H1 (cell line): Measurements from ENCODE around the gene SH3BP5. TPM values are rescaled to one million over a fixed set of nuclear protein-coding genes. Genes with fewer than 3 reads are reported as not detected.

Experiments
- CTBP2 ChIP-seq: IDR thresholded peaks from 2 replicates; pipeline ENCODE4 v1.7.0; 2011; ENCODE audit warnings: borderline replicate concordance, mild to moderate bottlenecking, moderate library complexity, mixed read lengths, low read length; ENCODE audit not compliant: insufficient read depth, insufficient read length
- polyA plus RNA-seq, 7 experiments: library from polyadenylated mRNA; depleted of rRNA in 3 of 7; stranded (reverse) in 5 of 7; unstranded in 2 of 7; fragments of >200 nt in 5 of 7; fragments of 200-250 nt in 2 of 7; gene quantifications; 1 replicate in 5 of 7; 2 replicates in 1 of 7; 4 replicates in 1 of 7; pipeline versions ENCODE4 v1.2.1 to v1.2.3, GENCODE V29; 2011 to 2013; ENCODE audit warnings: missing spikeins in 2 of 7, mixed read lengths in 2 of 7
- total RNA-seq: library from RNA; stranded (reverse); fragmentation: NEBNext Ultra II Directional; extraction: Animal tissue kit (Norgen Biotek cat#: 25700); gene quantifications from 2 replicates; pipeline ENCODE4 v1.2.1, GENCODE V29; 2021

The SH3BP5 gene
- total and polyA plus RNA-seq, 2 of the 8 experiments (the other 6 are each of a cell fraction or from before 2014, with no cell fraction given) = 7.1 to 9.7 TPM

DNA sequence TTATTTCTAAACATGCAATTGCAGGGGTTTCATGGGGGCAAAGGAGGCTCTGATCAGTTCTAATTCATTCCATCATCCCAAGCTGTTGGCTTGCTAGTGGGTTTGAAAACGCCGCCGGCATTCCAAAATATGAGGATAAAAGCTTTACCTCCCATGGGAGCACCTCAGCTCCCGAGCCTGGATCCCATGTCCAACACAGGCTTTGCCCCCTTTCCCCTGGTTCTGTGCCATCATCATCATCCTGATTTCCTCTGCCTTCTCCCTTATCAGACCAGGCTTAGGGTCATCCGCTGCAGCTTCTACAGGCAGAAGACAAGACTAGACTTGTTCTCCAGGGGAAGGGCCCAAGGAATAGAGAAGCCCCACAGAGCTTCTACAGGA is 25.4 kb downstream of the SH3BP5 start (continued):
- TF ChIP-seq CTBP2 = no peak
